ENCODE data around the gene ERC1.

ERC1 gene

DNA sequence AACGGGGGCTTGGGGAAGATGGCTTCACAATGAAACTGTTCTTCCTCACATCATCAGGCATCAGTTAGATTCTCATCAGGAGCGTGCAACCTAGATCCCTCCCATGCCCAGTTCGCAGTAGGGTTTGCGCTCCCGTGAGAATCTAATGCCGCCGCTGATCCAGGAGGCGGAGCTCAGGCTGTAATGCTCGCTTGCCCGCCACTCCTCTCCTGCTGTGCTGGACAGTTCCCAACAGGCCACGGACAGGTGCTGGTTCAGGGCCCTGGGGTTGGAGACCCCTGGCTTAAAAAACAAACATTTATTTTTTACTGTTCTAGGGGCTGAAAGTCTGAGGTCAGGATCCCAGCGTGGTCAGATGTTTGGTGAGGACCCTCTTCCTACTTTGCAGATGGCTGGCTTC lies 422.9 kb downstream of the ERC1 start:
- H3K9me3 ChIP-seq (ENCODE audit: control insufficient read depth, insufficient read depth, low read length): no peaks in the 10 kb centered on the region

DNA sequence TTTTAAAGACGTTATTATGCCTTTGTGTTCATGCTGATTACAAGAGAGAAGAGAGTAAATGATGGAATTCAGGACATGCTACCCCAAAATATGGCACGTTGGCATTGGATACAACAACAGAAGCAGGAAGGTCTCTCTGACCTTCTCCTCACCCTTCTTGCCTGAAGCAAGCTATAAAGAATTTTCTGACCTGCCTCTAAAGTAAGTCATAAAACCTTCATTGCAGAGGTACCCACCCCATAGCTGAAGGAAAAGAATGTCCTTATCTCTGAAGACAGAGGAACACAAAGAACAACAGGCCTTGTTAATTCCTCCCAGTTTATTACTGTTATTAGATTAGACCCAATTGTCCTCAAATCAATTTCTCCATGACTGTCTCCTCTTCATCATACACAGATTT lies 427.1 kb downstream of the ERC1 start:
- Histone ChIP-seq H3K36me3 (ENCODE audit: control insufficient read depth, insufficient read depth, low read length) (no peaks in the 10 kb centered on the region), H3K9ac (ENCODE audit: low read depth, low read length) (no peak overlapping the region), H3K27me3 (ENCODE audit: control insufficient read depth, insufficient read depth, low read length) (no peaks in the 10 kb centered on the region), H3K4me1 (ENCODE audit: control insufficient read depth, insufficient read depth, low read length) (peaks cover 13% of the 10 kb centered on the region), H3K4me3 (ENCODE audit: low read depth, low read length) (no peak overlapping the region), H3K9me3 (ENCODE audit: control insufficient read depth, insufficient read depth, low read length) (peaks cover 6% of the 10 kb centered on the region)

More for the DNA sequence above, 422.9 kb downstream of the ERC1 start:
- H3K4me1 ChIP-seq (ENCODE audit: control insufficient read depth, insufficient read depth, low read length): peaks cover 6% of the 10 kb centered on the region
- no peak overlapping the region for H3K9ac ChIP-seq (ENCODE audit: low read depth, low read length)
- H3K36me3 ChIP-seq (ENCODE audit: control insufficient read depth, insufficient read depth, low read length): no peaks in the 10 kb centered on the region
- H3K27me3 ChIP-seq (ENCODE audit: control insufficient read depth, insufficient read depth, low read length): no peaks in the 10 kb centered on the region
- H3K4me3 ChIP-seq (ENCODE audit: low read depth, low read length): no peak overlapping the region

DNA sequence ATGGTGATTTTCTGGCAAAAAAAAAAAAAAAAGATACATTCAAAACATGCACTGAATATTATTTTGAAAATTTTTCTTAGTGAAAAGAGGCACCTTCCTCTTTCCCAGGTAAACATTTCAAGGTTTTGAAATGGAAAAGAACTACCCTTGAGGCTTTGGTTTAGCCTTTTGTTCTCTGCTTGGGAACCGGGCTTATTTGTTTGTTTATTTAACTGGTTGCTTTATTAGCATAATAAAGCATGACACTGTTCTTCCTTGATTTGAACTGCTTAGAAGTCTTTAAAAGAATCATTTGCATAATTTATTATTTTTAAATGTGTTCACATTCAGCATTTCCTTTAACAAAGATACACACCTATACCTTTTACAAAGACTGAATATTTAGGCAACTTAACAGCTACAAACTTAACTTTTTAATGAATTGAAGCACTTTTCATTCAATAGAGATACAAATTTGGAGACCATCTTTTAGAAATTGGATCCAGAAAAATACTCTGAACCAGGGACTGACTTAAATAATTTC lies 428.9 kb downstream of the ERC1 start:
- Histone ChIP-seq H3K36me3 (ENCODE audit: control insufficient read depth, insufficient read depth, low read length) (no peaks in the 10 kb centered on the region), H3K9ac (ENCODE audit: low read depth, low read length) (no peak overlapping the region), H3K27me3 (ENCODE audit: control insufficient read depth, insufficient read depth, low read length) (no peaks in the 10 kb centered on the region), H3K9me3 (ENCODE audit: control insufficient read depth, insufficient read depth, low read length) (peaks cover 6% of the 10 kb centered on the region), H3K4me3 (ENCODE audit: low read depth, low read length) (no peak overlapping the region), H3K4me1 (ENCODE audit: control insufficient read depth, insufficient read depth, low read length) (peaks cover 16% of the 10 kb centered on the region)

DNA sequence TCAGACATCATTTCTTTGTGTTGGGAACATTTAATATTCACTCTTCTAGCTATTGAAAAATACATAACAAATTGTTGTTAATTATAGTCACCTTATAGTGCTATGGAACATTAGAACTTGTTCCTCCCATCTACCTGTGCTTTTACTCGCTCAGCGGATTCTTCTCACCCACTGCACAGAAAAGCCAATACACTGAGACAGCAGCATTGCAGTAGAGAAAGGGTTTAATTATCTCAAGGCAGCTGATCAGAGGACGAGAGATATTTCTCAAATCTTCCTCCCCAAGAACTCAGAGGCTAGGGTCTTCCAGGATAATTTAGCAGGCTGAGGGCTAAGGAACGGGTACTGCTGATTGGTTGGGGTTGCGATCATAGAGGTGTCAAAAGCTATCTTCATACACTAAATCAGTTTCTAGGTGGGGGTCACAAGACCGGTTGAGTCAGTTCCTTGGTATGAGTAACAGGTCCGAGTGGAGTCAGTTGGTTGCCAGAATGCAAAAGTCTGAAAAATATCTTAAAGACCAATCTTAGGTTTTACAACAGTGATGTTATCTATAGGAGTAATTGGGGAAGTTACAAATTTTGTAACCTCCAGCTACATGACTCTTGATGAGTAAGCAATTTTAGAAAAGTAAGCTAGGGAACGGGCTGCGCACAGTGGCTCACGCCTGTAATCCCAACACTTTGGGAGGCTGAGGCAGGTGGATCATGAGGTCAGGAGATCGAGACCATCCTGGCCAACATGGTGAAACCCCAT lies 430.2 kb downstream of the ERC1 start:
- Histone ChIP-seq H3K9ac (ENCODE audit: low read depth, low read length) (no peak overlapping the region), H3K4me1 (ENCODE audit: control insufficient read depth, insufficient read depth, low read length) (peaks cover 16% of the 10 kb centered on the region), H3K27me3 (ENCODE audit: control insufficient read depth, insufficient read depth, low read length) (no peaks in the 10 kb centered on the region), H3K36me3 (ENCODE audit: control insufficient read depth, insufficient read depth, low read length) (no peaks in the 10 kb centered on the region), H3K9me3 (ENCODE audit: control insufficient read depth, insufficient read depth, low read length) (peaks cover 6% of the 10 kb centered on the region), H3K4me3 (ENCODE audit: low read depth, low read length) (no peak overlapping the region)

DNA sequence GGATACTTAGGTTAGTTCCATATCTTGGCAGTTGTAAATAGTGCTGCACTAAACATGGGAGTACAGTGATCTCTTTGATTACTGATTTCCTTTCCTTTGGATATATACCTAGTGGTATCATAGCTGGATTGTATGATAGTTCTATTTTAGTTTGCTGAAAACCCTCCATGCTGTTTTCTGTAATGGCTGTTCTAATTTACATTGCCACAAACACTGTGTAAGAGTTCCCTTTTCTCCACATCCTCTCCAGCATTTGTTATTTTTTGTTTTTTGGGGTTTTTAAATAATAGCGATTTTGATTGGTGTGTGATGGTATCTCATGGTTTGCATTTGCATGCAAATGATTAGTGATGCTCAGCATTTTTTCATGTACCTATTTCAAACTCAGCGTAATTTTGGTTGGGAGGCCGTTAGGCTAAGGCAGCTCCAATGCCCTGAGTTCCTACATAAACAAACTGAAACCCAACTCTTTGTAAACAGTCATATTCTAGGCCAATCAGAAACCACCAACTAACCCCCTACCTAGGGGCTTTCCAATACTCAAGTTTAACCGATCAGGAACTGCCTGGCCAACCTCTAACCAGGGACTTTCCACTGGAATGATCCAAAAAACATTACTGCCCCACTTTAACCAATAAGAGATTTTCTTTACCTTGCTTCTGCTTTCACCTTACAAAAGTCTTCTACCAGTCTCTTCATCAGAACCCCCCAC lies 431.7 kb downstream of the ERC1 start:
- H3K4me1 ChIP-seq (ENCODE audit: control insufficient read depth, insufficient read depth, low read length): peaks cover 10% of the 10 kb centered on the region
- H3K4me3 ChIP-seq (ENCODE audit: low read depth, low read length): no peak overlapping the region
- H3K9ac ChIP-seq (ENCODE audit: low read depth, low read length): no peak overlapping the region
- H3K36me3 ChIP-seq (ENCODE audit: control insufficient read depth, insufficient read depth, low read length): no peaks in the 10 kb centered on the region
- peaks cover 6% of the 10 kb centered on the region for H3K9me3 ChIP-seq (ENCODE audit: control insufficient read depth, insufficient read depth, low read length)
- no peaks in the 10 kb centered on the region for H3K27me3 ChIP-seq (ENCODE audit: control insufficient read depth, insufficient read depth, low read length)

DNA sequence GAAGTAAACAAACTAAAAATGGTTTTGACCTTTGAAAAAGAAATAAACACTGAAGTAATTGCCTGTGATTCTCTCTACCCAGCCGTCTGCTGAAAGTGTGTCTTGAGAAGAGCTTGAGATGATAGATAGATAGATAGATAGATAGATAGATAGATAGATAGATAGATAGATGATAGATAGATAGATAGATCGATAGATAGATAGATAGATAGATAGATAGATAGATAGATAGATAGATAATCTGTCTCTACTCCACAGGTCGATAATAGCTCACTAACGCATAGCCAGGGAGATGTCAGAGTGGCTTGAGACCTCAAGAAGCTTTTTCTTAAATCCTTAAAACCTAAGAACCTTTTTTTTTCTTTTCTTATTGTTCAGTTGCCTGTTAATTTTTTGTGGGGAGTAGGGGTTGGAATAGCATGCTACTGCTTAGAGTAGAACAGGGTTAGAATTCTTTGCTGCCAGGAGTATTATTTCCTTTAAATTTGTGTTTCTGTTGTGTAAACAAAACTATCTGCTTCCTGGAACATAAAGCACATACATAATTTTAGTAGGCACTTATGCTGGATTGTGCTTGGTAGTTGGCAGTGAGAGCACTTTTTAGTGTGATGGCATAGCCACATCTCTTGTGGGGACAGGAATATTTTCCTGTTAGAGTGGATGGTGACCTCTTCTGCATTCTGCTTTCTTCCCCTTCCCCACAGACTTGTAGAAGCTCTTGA lies 433.8 kb downstream of the ERC1 start:
- Histone ChIP-seq H3K27me3 (ENCODE audit: control insufficient read depth, insufficient read depth, low read length) (no peaks in the 10 kb centered on the region), H3K9ac (ENCODE audit: low read depth, low read length) (no peak overlapping the region), H3K4me1 (ENCODE audit: control insufficient read depth, insufficient read depth, low read length) (peaks cover 3% of the 10 kb centered on the region), H3K4me3 (ENCODE audit: low read depth, low read length) (no peak overlapping the region), H3K9me3 (ENCODE audit: control insufficient read depth, insufficient read depth, low read length) (peaks cover 6% of the 10 kb centered on the region), H3K36me3 (ENCODE audit: control insufficient read depth, insufficient read depth, low read length) (no peaks in the 10 kb centered on the region)

DNA sequence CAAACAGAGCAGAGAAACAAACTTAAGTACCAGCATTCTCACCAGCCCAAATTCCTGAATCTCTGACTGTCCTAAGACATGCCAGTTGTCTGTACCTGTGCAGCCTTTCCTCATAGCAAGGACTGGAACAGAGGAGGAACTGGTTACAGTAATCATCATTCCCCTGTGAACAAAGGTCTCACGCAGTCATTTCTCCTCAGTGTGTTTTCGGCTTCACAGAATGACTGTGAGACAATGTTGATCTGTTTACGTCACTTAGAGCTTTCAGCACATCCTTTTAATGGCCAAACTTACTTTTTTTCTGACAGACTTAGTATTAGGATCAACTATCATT lies 434.3 kb downstream of the ERC1 start:
- no peaks in the 10 kb centered on the region for H3K27me3 ChIP-seq (ENCODE audit: control insufficient read depth, insufficient read depth, low read length)
- peaks cover 3% of the 10 kb centered on the region for H3K4me1 ChIP-seq (ENCODE audit: control insufficient read depth, insufficient read depth, low read length)
- H3K9me3 ChIP-seq (ENCODE audit: control insufficient read depth, insufficient read depth, low read length): peaks cover 6% of the 10 kb centered on the region
- no peak overlapping the region for H3K9ac ChIP-seq (ENCODE audit: low read depth, low read length)
- no peaks in the 10 kb centered on the region for H3K36me3 ChIP-seq (ENCODE audit: control insufficient read depth, insufficient read depth, low read length)
- no peak overlapping the region for H3K4me3 ChIP-seq (ENCODE audit: low read depth, low read length)

DNA sequence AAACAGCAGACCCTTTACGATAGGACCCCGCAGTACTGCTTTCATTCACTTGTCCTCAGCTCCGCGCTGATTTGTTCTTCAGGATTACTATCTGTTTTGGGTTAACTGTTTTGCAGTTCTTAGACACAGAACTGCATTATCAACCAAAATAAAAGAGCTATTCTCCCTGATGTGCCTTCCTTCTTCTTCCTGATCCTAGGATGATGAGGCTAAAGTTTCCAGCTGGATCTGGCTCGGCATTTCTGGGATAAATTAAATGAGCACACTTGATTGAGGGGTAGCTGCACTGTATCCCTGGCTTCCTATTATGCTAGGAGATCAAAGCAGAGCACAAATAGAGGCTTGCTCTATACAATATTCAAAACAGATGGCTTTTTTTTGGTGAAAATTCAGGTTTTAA lies 437.6 kb downstream of the ERC1 start:
- no peaks in the 10 kb centered on the region for H3K27me3 ChIP-seq (ENCODE audit: control insufficient read depth, insufficient read depth, low read length)
- no peaks in the 10 kb centered on the region for H3K9me3 ChIP-seq (ENCODE audit: control insufficient read depth, insufficient read depth, low read length)
- no peaks in the 10 kb centered on the region for H3K36me3 ChIP-seq (ENCODE audit: control insufficient read depth, insufficient read depth, low read length)
- no peak overlapping the region for H3K9ac ChIP-seq (ENCODE audit: low read depth, low read length)
- no peaks in the 10 kb centered on the region for H3K4me1 ChIP-seq (ENCODE audit: control insufficient read depth, insufficient read depth, low read length)
- H3K4me3 ChIP-seq (ENCODE audit: low read depth, low read length): no peak overlapping the region

DNA sequence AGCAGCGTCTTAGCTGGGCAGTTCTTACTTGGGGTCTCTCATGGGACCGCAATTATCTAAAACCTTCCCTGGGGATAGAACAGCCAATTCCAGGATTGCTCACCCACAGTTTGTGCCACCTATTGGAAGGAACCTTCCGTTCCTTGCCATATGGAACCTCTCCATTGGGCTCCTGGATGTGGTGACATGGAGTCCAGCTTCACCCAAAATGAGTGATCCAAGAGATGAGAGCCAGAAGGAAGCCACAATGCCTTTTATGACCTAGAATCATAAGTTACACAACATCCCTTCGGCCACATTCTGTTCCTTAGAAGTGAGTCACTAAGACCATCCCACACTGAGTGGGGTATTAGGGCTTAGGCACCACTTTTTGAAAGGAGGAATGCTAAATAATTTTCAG lies 439.0 kb downstream of the ERC1 start:
- Histone ChIP-seq H3K36me3 (ENCODE audit: control insufficient read depth, insufficient read depth, low read length) (no peaks in the 10 kb centered on the region), H3K9ac (ENCODE audit: low read depth, low read length) (no peak overlapping the region), H3K4me3 (ENCODE audit: low read depth, low read length) (no peak overlapping the region), H3K4me1 (ENCODE audit: control insufficient read depth, insufficient read depth, low read length) (no peaks in the 10 kb centered on the region), H3K27me3 (ENCODE audit: control insufficient read depth, insufficient read depth, low read length) (no peaks in the 10 kb centered on the region), H3K9me3 (ENCODE audit: control insufficient read depth, insufficient read depth, low read length) (no peaks in the 10 kb centered on the region)

DNA sequence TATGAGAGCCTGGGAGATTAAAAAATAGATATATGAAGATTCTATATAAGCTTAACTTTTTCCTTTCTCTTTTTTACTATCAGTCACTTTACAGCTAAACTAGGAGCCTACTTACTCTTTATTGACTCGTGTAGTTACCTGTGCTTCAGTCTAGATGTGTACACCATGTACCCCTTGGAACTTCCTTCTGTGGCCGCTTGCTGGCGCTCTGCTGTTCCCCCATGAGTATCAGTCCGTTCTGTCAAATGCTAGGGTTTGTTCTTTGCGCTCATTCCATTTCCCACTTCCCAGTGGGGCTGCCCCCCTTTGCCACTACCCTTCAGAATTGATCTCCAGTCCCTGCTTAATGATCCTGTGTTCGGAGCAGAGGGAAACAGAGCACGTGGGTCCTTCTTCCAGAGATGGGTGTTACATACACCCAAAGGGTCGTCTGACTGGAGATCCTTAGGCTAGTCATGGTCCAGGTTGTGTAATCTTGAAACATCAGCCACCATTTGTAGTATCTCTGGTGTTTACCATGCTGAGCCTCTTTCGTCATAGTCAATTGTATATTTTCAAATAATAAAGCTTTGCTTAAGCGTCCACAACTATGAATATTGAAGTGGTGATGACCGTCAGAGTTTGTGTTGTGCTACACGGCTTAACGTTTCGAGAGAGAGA lies 443.4 kb downstream of the ERC1 start:
- no peak overlapping the region for H3K4me3 ChIP-seq (ENCODE audit: low read depth, low read length)
- no peak overlapping the region for H3K9ac ChIP-seq (ENCODE audit: low read depth, low read length)
- no peaks in the 10 kb centered on the region for H3K4me1 ChIP-seq (ENCODE audit: control insufficient read depth, insufficient read depth, low read length)
- no peaks in the 10 kb centered on the region for H3K9me3 ChIP-seq (ENCODE audit: control insufficient read depth, insufficient read depth, low read length)
- no peaks in the 10 kb centered on the region for H3K36me3 ChIP-seq (ENCODE audit: control insufficient read depth, insufficient read depth, low read length)
- no peaks in the 10 kb centered on the region for H3K27me3 ChIP-seq (ENCODE audit: control insufficient read depth, insufficient read depth, low read length)

DNA sequence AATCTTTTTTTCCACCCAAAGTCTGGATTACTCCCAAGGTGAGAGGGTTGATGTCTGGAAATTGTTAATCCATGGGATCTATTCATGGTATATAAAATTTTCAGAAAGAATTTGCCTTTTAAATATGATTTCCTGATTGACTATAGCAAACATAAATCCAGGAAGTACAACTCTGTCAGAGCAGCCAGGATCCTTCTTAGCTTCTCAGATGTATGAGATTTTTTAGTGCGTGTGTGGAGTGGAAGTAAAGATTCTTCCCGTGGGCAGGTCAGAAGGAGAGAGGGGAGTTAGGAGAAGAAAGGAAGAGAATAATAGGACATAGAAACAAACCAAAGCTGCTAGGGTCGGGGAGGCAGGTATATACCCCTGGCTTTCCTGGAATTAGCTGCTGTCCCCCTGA lies 444.0 kb downstream of the ERC1 start:
- no peaks in the 10 kb centered on the region for H3K27me3 ChIP-seq (ENCODE audit: control insufficient read depth, insufficient read depth, low read length)
- H3K9ac ChIP-seq (ENCODE audit: low read depth, low read length): no peak overlapping the region
- H3K36me3 ChIP-seq (ENCODE audit: control insufficient read depth, insufficient read depth, low read length): no peaks in the 10 kb centered on the region
- H3K4me1 ChIP-seq (ENCODE audit: control insufficient read depth, insufficient read depth, low read length): no peaks in the 10 kb centered on the region
- H3K9me3 ChIP-seq (ENCODE audit: control insufficient read depth, insufficient read depth, low read length): no peaks in the 10 kb centered on the region
- no peak overlapping the region for H3K4me3 ChIP-seq (ENCODE audit: low read depth, low read length)

Data from iPS-15b (cell line).